NCI-H187 treated with DMSO at 0.1 percent for 48 hours (cell line): ENCODE data around the gene GSTA3.
"Not testable (repeated sequence)": the region's sequence is repeated elsewhere in the genome, so short reads cannot be mapped to it uniquely, and the experiment has no call there.

ENCODE experiments used
- DNase-seq: peaks from one replicate; lab custom pipeline; 2025; lab: John Stamatoyannopoulos, UW

GSTA3 gene

GRCh38 chr6:52910091-52910490 is 593 bp upstream of the GSTA3 start:
- no peak for DNase-seq

GRCh38 chr6:52909131-52909530 is 367 bp downstream of the GSTA3 start:
- no peak for DNase-seq

GRCh38 chr6:52908526-52908925 is 972 bp downstream of the GSTA3 start:
- DNase-seq = no peak

GRCh38 chr6:52904562-52905279 is 4.8 kb downstream of the GSTA3 start:
- no peak for DNase-seq

GRCh38 chr6:52900536-52900935 is 9.0 kb downstream of the GSTA3 start:
- DNase-seq = no peak

- not testable (repeated sequence) for DNase-seq
These were observed 13.7 kb downstream of the GSTA3 start for GRCh38 chr6:52895790-52896189.

- DNase-seq = no peak
These were observed 15.2 kb downstream of the GSTA3 start for GRCh38 chr6:52894285-52894684.

- no peak for DNase-seq
These were observed 15.7 kb downstream of the GSTA3 start for GRCh38 chr6:52893803-52894202.

GRCh38 chr6:52893221-52893620 is 16.3 kb downstream of the GSTA3 start:
- no peak for DNase-seq

- no peak for DNase-seq
These were observed 19.5 kb downstream of the GSTA3 start for GRCh38 chr6:52890018-52890417.

- DNase-seq = no peak
These were observed 21.5 kb downstream of the GSTA3 start for GRCh38 chr6:52887910-52888524.

GRCh38 chr6:52881996-52882841 is 27.3 kb downstream of the GSTA3 start:
- peak; percentile 47 for DNase-seq

- DNase-seq = no peak
These were observed 27.9 kb downstream of the GSTA3 start for GRCh38 chr6:52881662-52881995.

- DNase-seq = no peak
These were observed 31.7 kb downstream of the GSTA3 start for GRCh38 chr6:52877786-52878185.

- no peak for DNase-seq
These were observed 32.3 kb downstream of the GSTA3 start for GRCh38 chr6:52877168-52877567.

- DNase-seq = no peak
These were observed 33.3 kb downstream of the GSTA3 start for GRCh38 chr6:52876056-52876787.

GRCh38 chr6:52872031-52872430 is 37.5 kb downstream of the GSTA3 start:
- no peak for DNase-seq

- DNase-seq = no peak
These were observed 37.9 kb downstream of the GSTA3 start for GRCh38 chr6:52871621-52872020.

GRCh38 chr6:52870335-52871091 is 39.0 kb downstream of the GSTA3 start:
- DNase-seq = not testable (repeated sequence)

- DNase-seq = not testable (repeated sequence)
These were observed 40.6 kb downstream of the GSTA3 start for GRCh38 chr6:52868899-52869298.

GRCh38 chr6:52868240-52868639 is 41.3 kb downstream of the GSTA3 start:
- DNase-seq = no peak

- DNase-seq = not testable (repeated sequence)
These were observed 48.3 kb downstream of the GSTA3 start for GRCh38 chr6:52861151-52861550.
